HepG2 (cell line): Measurements from ENCODE around the gene RAB34. TPM values are rescaled to one million over a fixed set of nuclear protein-coding genes. Genes with fewer than 3 reads are reported as not detected.

Experiments used
- ATAC-seq: fragments of 200-7000 bp; cut with Tn5 transposase; 3 replicates; pipeline ENCODE4 v1.9.1; 2020; ENCODE audit warnings: mild to moderate bottlenecking, moderate library complexity
- BruUV-seq: library from RNA; stranded (reverse); fragments of 400-500 nt; replicated peaks from 2 replicates; lab custom pipeline; 2021; lab: Mats Ljungman, UMichigan
- CTCF ChIA-PET: fragments of 300-600 bp; formaldehyde crosslinking; extraction: SDS; loops from one replicate; lab custom pipeline; 2021; ENCODE audit warnings: low total read pairs, inconsistent platforms, low intra/inter-chr PET ratio; lab: Yijun Ruan, JAX
- POLR2A ChIA-PET: fragments of 350-600 bp; sonication (Branson Sonifier 250); formaldehyde crosslinking; loops from one replicate; lab custom pipeline; 2020; ENCODE audit warnings: antibody characterized with exemption, inconsistent platforms; lab: Yijun Ruan, JAX
- DNase-seq: peaks from one replicate; pipeline ENCODE4 v3.0.0-alpha.2; 2015; ENCODE audit warnings: low spot score
- FAIRE-seq: peaks from 3 replicates; lab custom pipeline; 2011; peaks lifted over from hg19 to GRCh38; lab: Jason Lieb, UNC
- H2AFZ ChIP-seq: one replicate; pipeline ENCODE4 v1.6.1; 2011; ENCODE audit warnings: low read length, inconsistent platforms
- H3K27ac ChIP-seq: fragments of 300-600 bp; 3 replicates; pipeline ENCODE4 v1.8.0; 2011; ENCODE audit warnings: mixed run types, mild to moderate bottlenecking, mixed read lengths, low read length, inconsistent platforms; ENCODE audit not compliant: insufficient read depth; ENCODE audit errors: extremely low read length
- H3K27me3 ChIP-seq, 2 experiments: fragments of 200-600 bp in 1 of 2; 2 replicates in 1 of 2; 3 replicates in 1 of 2; pipeline versions ENCODE4 v1.6.0 to v1.8.0; 2011; ENCODE audit warnings: low read length in 2 of 2, mild to moderate bottlenecking in 2 of 2, moderate library complexity in 2 of 2, inconsistent platforms in 1 of 2; ENCODE audit not compliant: insufficient read depth in 2 of 2, control insufficient read depth in 1 of 2
- H3K36me3 ChIP-seq, 2 experiments: fragments of 200-600 bp in 1 of 2; replicated peaks in 1 of 2; 2 replicates in 1 of 2; 3 replicates in 1 of 2; pipeline versions ENCODE4 v1.5.1 to v1.8.0; 2011; ENCODE audit warnings: low read length in 2 of 2, inconsistent platforms in 1 of 2; ENCODE audit not compliant: insufficient read depth in 2 of 2, control insufficient read depth in 1 of 2
- H3K4me1 ChIP-seq: 2 replicates; pipeline ENCODE4 v1.5.1; 2012; ENCODE audit warnings: low read length, inconsistent platforms; ENCODE audit not compliant: insufficient read depth
- H3K4me2 ChIP-seq: 2 replicates; pipeline ENCODE4 v1.6.0; 2011; ENCODE audit warnings: low read depth, low read length, inconsistent platforms
- H3K4me3 ChIP-seq, 3 experiments: fragments of 200-600 bp in 1 of 3; sonication (generic), shearing (Covaris generic) in 1 of 3; replicated peaks in 1 of 3; 2 replicates each; pipeline ENCODE4 v1.5.1; 2011 to 2016; ENCODE audit warnings: low read length in 3 of 3, inconsistent platforms in 2 of 3, low read depth in 2 of 3, mild to moderate bottlenecking in 2 of 3, control low read depth in 1 of 3, mixed read lengths in 1 of 3; ENCODE audit not compliant: insufficient read depth in 1 of 3
- H3K79me2 ChIP-seq: one replicate; pipeline ENCODE4 v1.6.1; 2011; ENCODE audit warnings: low read length, inconsistent platforms; ENCODE audit not compliant: insufficient read depth
- H3K9ac ChIP-seq: 2 replicates; pipeline ENCODE4 v1.6.0; 2011; ENCODE audit warnings: mild to moderate bottlenecking, low read depth, low read length, inconsistent platforms; ENCODE audit not compliant: insufficient read depth
- H3K9me3 ChIP-seq: 2 replicates; pipeline ENCODE4 v1.5.1; 2012; ENCODE audit warnings: mild to moderate bottlenecking, low read length
- H4K20me1 ChIP-seq: 2 replicates; pipeline ENCODE4 v1.6.0; 2011; ENCODE audit warnings: inconsistent platforms, mild to moderate bottlenecking, low read length, moderate library complexity; ENCODE audit not compliant: insufficient read depth
- CREB3 ChIP-seq: sonication (generic); formaldehyde crosslinking; IDR thresholded peaks from 2 replicates; pipeline ENCODE4 v1.5.0; 2020; ENCODE audit warnings: missing genetic modification reagents
- DR1 ChIP-seq: sonication (generic); formaldehyde crosslinking; IDR thresholded peaks from 2 replicates; pipeline ENCODE4 v1.8.0; 2021; ENCODE audit warnings: mild to moderate bottlenecking, missing genetic modification reagents, inconsistent platforms
- HHEX ChIP-seq: IDR thresholded peaks from 2 replicates; pipeline ENCODE4 v1.6.1; 2016; ENCODE audit warnings: control low read depth
- POLR2AphosphoS5 ChIP-seq: IDR thresholded peaks from 2 replicates; pipeline ENCODE4 v1.6.1; 2012; ENCODE audit warnings: low read depth, low read length
- RXRB ChIP-seq: IDR thresholded peaks from 2 replicates; pipeline ENCODE4 v1.6.1; 2016; ENCODE audit warnings: borderline replicate concordance, missing genetic modification reagents, missing compliant biosample characterization
- ZFP82 ChIP-seq: sonication (generic); formaldehyde crosslinking; IDR thresholded peaks from 2 replicates; pipeline ENCODE4 v1.5.1; 2020; ENCODE audit warnings: mild to moderate bottlenecking, missing genetic modification reagents, borderline replicate concordance
- ZNF232 ChIP-seq: sonication (generic); formaldehyde crosslinking; IDR thresholded peaks from 2 replicates; pipeline ENCODE4 v1.4.0; 2020; ENCODE audit warnings: missing genetic modification reagents, borderline replicate concordance
- ZNF816 ChIP-seq: sonication (generic); formaldehyde crosslinking; IDR thresholded peaks from 2 replicates; pipeline ENCODE4 v1.8.0; 2022; ENCODE audit warnings: missing genetic modification reagents, mild to moderate bottlenecking, borderline replicate concordance
- WGBS: methylation state at CpG from one replicate; pipeline ENCODE4 v1.1.6; 2017; ENCODE audit warnings: low lambda C conversion rate; 5-methylcytosine and 5-hydroxymethylcytosine counted together
- in situ Hi-C: cut with HindIII; loops from 2 replicates; pipeline ENCODE4 v1.10.0; 2017; ENCODE audit warnings: low pct_unique_long_range_greater_than_20kb; ENCODE audit not compliant: extremely low pct_ligation_motif_present
- intact Hi-C: fragments of 100-400 bp; cut with micrococcal nuclease; formaldehyde crosslinking; loops from one replicate; pipeline ENCODE4 v1.10.0; 2022; ENCODE audit not compliant: unreplicated experiment
- polyA plus RNA-seq, 8 experiments: library from polyadenylated mRNA; depleted of rRNA in 3 of 8; stranded (reverse) in 7 of 8; unstranded in 1 of 8; fragments of >200 nt; fragmentation: Illumina TruSeq in 4 of 8; extraction: Trizol in 4 of 8; gene quantifications; 2 replicates each; pipeline versions ENCODE4 v1.2.1 to v1.2.3, GENCODE V29; 2011 to 2016; ENCODE audit warnings: low read depth in 4 of 8, missing spikeins in 1 of 8, mixed read lengths in 1 of 8; ENCODE audit not compliant: insufficient read depth in 1 of 8
- total RNA-seq, 5 experiments: library from RNA; depleted of rRNA; stranded (reverse); fragments of >200 nt; fragmentation: Illumina TruSeq; extraction: Trizol; gene quantifications; 2 replicates each; pipeline ENCODE4 v1.2.3, GENCODE V29; 2016; ENCODE audit warnings: low read depth in 1 of 5
- TF ChIP-seq, protein P1 (sequence below): sonication (generic); formaldehyde crosslinking; IDR thresholded peaks from 2 replicates; pipeline ENCODE4 v1.4.0; 2020; ENCODE audit warnings: missing genetic modification reagents
- TF ChIP-seq, protein P2 (sequence below): sonication (generic); formaldehyde crosslinking; conservative IDR thresholded peaks from 2 replicates; pipeline ENCODE4 v1.8.1; 2023; ENCODE audit warnings: missing genetic modification reagents
- TF ChIP-seq, protein P3 (sequence below): IDR thresholded peaks from 2 replicates; pipeline ENCODE4 v1.6.1; 2016; ENCODE audit warnings: missing biosample characterization, missing genetic modification reagents, low read depth

The RAB34 gene
- total and polyA plus RNA-seq, 2 of the 13 experiments (the other 11 are each of a cell fraction or from before 2014, with no cell fraction given), result 0.49 TPM; not detected in 1

DNA sequence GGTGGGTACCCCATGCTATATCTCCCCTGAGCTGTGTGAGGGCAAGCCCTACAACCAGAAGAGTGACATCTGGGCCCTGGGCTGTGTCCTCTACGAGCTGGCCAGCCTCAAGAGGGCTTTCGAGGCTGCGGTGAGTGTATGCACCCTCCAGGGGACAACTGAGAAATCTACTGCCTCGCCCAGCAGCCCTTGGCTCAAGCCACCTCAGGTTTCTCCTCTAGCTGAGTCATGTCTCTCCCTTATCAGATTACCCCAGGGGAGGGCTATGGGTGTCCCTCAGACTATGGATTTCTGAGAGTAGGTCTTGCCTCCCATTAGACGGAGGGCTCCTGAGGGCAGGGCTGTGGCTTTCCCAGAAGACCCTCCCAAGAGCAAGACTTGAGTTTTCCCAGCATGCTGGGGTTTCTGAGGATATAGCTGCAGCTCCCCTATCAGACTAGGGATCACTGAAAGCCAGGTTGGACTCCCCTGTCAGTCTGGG, 17.6 kb upstream of the RAB34 start:
- TF ChIP-seq RXRB (CRISPR knock-in tag), result no peak
- CTCF ChIA-PET, result no interaction called here
- FAIRE-seq, result no peak

DNA sequence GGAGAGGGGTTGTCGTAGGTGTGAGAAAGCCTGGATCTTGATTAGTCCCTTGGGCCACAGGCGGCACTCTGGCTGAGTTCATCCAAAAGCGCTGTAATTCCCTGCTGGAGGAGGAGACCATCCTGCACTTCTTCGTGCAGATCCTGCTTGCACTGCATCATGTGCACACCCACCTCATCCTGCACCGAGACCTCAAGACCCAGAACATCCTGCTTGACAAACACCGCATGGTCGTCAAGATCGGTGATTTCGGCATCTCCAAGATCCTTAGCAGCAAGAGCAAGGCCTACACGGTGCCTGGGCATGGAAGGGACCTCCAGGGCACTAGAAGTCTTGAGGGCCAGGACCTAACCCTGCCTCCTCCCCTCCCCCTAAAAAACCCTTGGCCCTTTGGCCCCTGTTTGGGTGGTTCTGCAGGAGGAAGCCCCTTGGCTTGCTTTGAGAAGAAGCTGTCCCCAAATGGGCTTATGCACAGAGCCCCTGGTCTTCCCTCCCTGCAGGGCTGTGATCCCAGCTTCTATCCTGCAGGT, 17.1 kb upstream of the RAB34 start:
- no peak for FAIRE-seq
- no peaks in the 10 kb centered on the region for H3K79me2 ChIP-seq
- POLR2A ChIA-PET, result interaction anchor here (0.6 to 1.5 kb wide), 2 partner anchors 8 to 15 kb away, joined by 4 to 5 read pairs; partner anchors contain the start of gene RPL23A
- no peak; the same call in 2 of the 3 replicates for ATAC-seq
- H2AFZ ChIP-seq, result no peak overlapping the region
- in situ Hi-C loops (loop anchor here (25.0 kb wide), 1 partner anchor 378 kb away; no protein-coding TSS in a partner anchor), intact Hi-C loops (no loop called here)
- H3K4me3 ChIP-seq, result no peak overlapping the region
- H3K36me3 ChIP-seq, result peaks cover 0 to 11% of the 10 kb centered on the region in 2 experiments; a peak in 2 of 5 replicates
- H3K9me3 ChIP-seq, result no peaks in the 10 kb centered on the region
- H3K4me1 ChIP-seq, result peaks cover 2% of the 10 kb centered on the region
- no peaks in the 10 kb centered on the region for H3K27me3 ChIP-seq
- 88% methylated on average over 9 of the region's 10 CpGs for WGBS
- CTCF ChIA-PET, result no interaction called here
- DNase-seq, result no peak
- no peak overlapping the region for H3K27ac ChIP-seq
- H3K4me2 ChIP-seq, result no peak overlapping the region
- no TSS peak for BruUV-seq
- no peak overlapping the region for H3K9ac ChIP-seq
- no peaks in the 10 kb centered on the region for H4K20me1 ChIP-seq
- TF ChIP-seq POLR2AphosphoS5 (no peak), HHEX (CRISPR knock-in tag) (no peak), DR1 (no peak), ZNF816 (no peak), ZFP82 (CRISPR knock-in tag) (no peak), CREB3 (CRISPR knock-in tag) (no peak), ZNF232 (CRISPR knock-in tag) (no peak)
- TF ChIP-seq, protein P1, sequence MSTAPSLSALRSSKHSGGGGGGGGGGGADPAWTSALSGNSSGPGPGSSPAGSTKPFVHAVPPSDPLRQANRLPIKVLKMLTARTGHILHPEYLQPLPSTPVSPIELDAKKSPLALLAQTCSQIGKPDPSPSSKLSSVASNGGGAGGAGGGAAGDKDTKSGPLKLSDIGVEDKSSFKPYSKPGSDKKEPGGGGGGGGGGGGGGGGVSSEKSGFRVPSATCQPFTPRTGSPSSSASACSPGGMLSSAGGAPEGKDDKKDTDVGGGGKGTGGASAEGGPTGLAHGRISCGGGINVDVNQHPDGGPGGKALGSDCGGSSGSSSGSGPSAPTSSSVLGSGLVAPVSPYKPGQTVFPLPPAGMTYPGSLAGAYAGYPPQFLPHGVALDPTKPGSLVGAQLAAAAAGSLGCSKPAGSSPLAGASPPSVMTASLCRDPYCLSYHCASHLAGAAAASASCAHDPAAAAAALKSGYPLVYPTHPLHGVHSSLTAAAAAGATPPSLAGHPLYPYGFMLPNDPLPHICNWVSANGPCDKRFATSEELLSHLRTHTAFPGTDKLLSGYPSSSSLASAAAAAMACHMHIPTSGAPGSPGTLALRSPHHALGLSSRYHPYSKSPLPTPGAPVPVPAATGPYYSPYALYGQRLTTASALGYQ, result no peak
- TF ChIP-seq, protein P2, sequence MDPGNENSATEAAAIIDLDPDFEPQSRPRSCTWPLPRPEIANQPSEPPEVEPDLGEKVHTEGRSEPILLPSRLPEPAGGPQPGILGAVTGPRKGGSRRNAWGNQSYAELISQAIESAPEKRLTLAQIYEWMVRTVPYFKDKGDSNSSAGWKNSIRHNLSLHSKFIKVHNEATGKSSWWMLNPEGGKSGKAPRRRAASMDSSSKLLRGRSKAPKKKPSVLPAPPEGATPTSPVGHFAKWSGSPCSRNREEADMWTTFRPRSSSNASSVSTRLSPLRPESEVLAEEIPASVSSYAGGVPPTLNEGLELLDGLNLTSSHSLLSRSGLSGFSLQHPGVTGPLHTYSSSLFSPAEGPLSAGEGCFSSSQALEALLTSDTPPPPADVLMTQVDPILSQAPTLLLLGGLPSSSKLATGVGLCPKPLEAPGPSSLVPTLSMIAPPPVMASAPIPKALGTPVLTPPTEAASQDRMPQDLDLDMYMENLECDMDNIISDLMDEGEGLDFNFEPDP (CRISPR knock-in tag), result no peak
- TF ChIP-seq, protein P3, sequence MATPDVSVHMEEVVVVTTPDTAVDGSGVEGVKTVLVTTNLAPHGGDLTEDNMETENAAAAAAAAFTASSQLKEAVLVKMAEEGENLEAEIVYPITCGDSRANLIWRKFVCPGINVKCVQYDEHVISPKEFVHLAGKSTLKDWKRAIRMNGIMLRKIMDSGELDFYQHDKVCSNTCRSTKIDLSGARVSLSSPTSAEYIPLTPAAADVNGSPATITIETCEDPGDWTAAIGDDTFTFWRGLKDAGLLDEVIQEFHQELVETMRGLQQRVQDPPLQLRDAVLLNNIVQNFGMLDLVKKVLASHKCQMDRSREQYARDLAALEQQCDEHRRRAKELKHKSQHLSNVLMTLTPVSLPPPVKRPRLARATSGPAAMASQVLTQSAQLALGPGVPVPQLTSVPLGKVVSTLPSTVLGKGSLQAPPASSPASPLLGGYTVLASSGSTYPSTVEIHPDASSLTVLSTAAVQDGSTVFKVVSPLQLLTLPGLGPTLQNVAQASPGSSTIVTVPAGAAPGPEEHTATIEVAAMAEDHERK (CRISPR knock-in tag), result no peak

More for the DNA sequence above, 17.6 kb upstream of the RAB34 start:
- H3K4me2 ChIP-seq, result no peak overlapping the region
- H4K20me1 ChIP-seq, result no peaks in the 10 kb centered on the region
- no peak for DNase-seq
- H3K4me3 ChIP-seq, result no peak overlapping the region
- H3K27me3 ChIP-seq, result no peaks in the 10 kb centered on the region
- H3K9ac ChIP-seq, result no peak overlapping the region
- H3K79me2 ChIP-seq, result no peaks in the 10 kb centered on the region
- H3K27ac ChIP-seq, result no peak overlapping the region
- no peaks in the 10 kb centered on the region for H3K9me3 ChIP-seq
- H3K36me3 ChIP-seq, result peaks cover 0 to 11% of the 10 kb centered on the region in 2 experiments; a peak in 2 of 5 replicates
- intact Hi-C loops, result no loop called here
- POLR2A ChIA-PET, result interaction anchor here (0.6 to 1.5 kb wide), 2 partner anchors 8 to 16 kb away, joined by 4 to 5 read pairs; partner anchors contain the start of gene RPL23A
- ATAC-seq, result peak; percentile 24; the same call in 2 of the 3 replicates
- no peaks in the 10 kb centered on the region for H3K4me1 ChIP-seq
- H2AFZ ChIP-seq, result no peak overlapping the region
- no CpG with 5 or more reads among the region's 5 CpGs for WGBS
- in situ Hi-C loops, result loop anchor here (25.0 kb wide), 1 partner anchor 377 kb away; no protein-coding TSS in a partner anchor
- no TSS peak for BruUV-seq
